ENCODE results near the gene TACC2. TPM values are rescaled to one million over a fixed set of nuclear protein-coding genes. Genes with fewer than 3 reads are reported as not detected.

The TACC2 gene
- total and polyA plus RNA-seq, 4 donors = 21.6 to 107 (median 64.9) TPM

GRCh38 chr10:122181041-122181732, 192.2 kb downstream of the TACC2 start:
- Histone ChIP-seq H3K36me3 (ENCODE audit: control insufficient read depth, insufficient read depth, low read length) (no peaks in the 10 kb centered on the region), H3K4me1 (ENCODE audit: control insufficient read depth, insufficient read depth, low read length) (peaks cover 27% of the 10 kb centered on the region), H3K4me3 (ENCODE audit: low read depth, low read length) (no peak overlapping the region), H3K27ac (ENCODE audit: low read depth, low read length) (no peak overlapping the region), H3K27me3 (ENCODE audit: control insufficient read depth, insufficient read depth, low read length) (no peaks in the 10 kb centered on the region), H3K9me3 (ENCODE audit: control insufficient read depth, insufficient read depth, low read length) (no peaks in the 10 kb centered on the region)
- WGBS (ENCODE audit: insufficient coverage) = 15% methylated on average over 2 of the region's 5 CpGs
- DNase-seq (ENCODE audit: low read depth in 4 of 6, low spot score in 6 of 6) = peak in 1 of 6 donors; percentile 53

GRCh38 chr10:122181876-122182275, 192.9 kb downstream of the TACC2 start:
- no peaks in the 10 kb centered on the region for H3K36me3 ChIP-seq (ENCODE audit: control insufficient read depth, insufficient read depth, low read length)
- WGBS (ENCODE audit: insufficient coverage) = 31% methylated on average over 3 of the region's 4 CpGs
- H3K4me1 ChIP-seq (ENCODE audit: control insufficient read depth, insufficient read depth, low read length) = peaks cover 31% of the 10 kb centered on the region
- peak overlapping the region; percentile 3 for H3K27ac ChIP-seq (ENCODE audit: low read depth, low read length)
- peak in 1 of 6 donors; percentile 45 for DNase-seq (ENCODE audit: low read depth in 4 of 6, low spot score in 6 of 6)
- H3K9me3 ChIP-seq (ENCODE audit: control insufficient read depth, insufficient read depth, low read length) = no peaks in the 10 kb centered on the region
- H3K27me3 ChIP-seq (ENCODE audit: control insufficient read depth, insufficient read depth, low read length) = no peaks in the 10 kb centered on the region
- H3K4me3 ChIP-seq (ENCODE audit: low read depth, low read length) = no peak overlapping the region

GRCh38 chr10:122182308-122182707, 193.3 kb downstream of the TACC2 start:
- H3K27ac ChIP-seq (ENCODE audit: low read depth, low read length) = peak overlapping the region; percentile 48
- WGBS (ENCODE audit: insufficient coverage) = 32% methylated on average over 3 of the region's 6 CpGs

DNA sequence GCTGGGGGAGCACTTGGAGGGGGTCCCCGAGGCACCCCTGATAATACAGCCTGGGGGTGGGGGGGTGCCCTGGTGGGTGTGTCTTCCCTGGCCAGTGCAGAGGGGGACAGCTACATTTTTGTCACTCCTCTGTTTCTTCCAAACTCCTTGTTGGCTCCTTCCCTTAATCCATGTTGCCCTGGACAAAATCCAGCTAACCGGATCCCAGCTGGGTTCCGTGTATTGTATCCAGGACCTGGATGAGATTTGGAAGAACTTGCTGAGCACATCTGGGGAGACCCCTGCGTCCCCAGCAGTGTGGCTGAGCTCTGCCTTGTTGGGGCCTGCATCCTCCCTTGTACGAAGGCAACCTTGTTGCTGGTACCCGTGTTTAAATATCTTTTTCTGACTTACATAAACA, 195.3 kb downstream of the TACC2 start:
- no peaks in the 10 kb centered on the region for H3K27me3 ChIP-seq (ENCODE audit: control insufficient read depth, insufficient read depth, low read length)
- no peak overlapping the region for H3K4me3 ChIP-seq (ENCODE audit: low read depth, low read length)
- peak overlapping the region; percentile 25 for H3K27ac ChIP-seq (ENCODE audit: low read depth, low read length)
- peaks cover 40% of the 10 kb centered on the region for H3K4me1 ChIP-seq (ENCODE audit: control insufficient read depth, insufficient read depth, low read length)
- DNase-seq (ENCODE audit: low read depth in 4 of 6, low spot score in 6 of 6) = no peak
- 76% methylated on average over 4 of the region's 6 CpGs for WGBS (ENCODE audit: insufficient coverage)
- H3K9me3 ChIP-seq (ENCODE audit: control insufficient read depth, insufficient read depth, low read length) = no peaks in the 10 kb centered on the region
- H3K36me3 ChIP-seq (ENCODE audit: control insufficient read depth, insufficient read depth, low read length) = no peaks in the 10 kb centered on the region

More at GRCh38 chr10:122182308-122182707, 193.3 kb downstream of the TACC2 start:
- no peak overlapping the region for H3K4me3 ChIP-seq (ENCODE audit: low read depth, low read length)
- no peaks in the 10 kb centered on the region for H3K27me3 ChIP-seq (ENCODE audit: control insufficient read depth, insufficient read depth, low read length)
- H3K9me3 ChIP-seq (ENCODE audit: control insufficient read depth, insufficient read depth, low read length) = no peaks in the 10 kb centered on the region
- H3K4me1 ChIP-seq (ENCODE audit: control insufficient read depth, insufficient read depth, low read length) = peaks cover 35% of the 10 kb centered on the region
- DNase-seq (ENCODE audit: low read depth in 4 of 6, low spot score in 6 of 6) = peak in 2 of 6 donors; percentile 51 to 71
- no peaks in the 10 kb centered on the region for H3K36me3 ChIP-seq (ENCODE audit: control insufficient read depth, insufficient read depth, low read length)

DNA sequence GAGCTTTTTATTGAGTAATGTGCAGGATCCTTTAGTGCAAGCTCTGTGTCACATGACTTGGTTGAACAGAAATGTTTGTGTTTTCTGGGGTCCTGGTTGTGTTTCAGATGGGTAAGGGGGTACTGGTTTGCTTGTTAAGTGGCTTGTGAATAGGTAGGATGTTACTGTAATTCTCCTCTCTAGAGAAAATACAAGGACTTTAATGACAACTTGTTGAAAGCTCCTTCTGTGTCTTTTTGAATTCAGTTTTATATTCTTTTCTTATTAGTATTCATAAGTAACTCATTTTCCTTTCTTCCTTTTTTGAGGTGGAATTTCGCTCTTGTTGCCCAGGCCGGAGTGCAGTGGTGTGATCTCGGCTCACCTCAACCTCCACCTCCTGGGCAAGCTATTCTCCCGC, 196.7 kb downstream of the TACC2 start:
- DNase-seq (ENCODE audit: low read depth in 4 of 6, low spot score in 6 of 6) = no peak
- H3K4me3 ChIP-seq (ENCODE audit: low read depth, low read length) = no peak overlapping the region
- no peaks in the 10 kb centered on the region for H3K36me3 ChIP-seq (ENCODE audit: control insufficient read depth, insufficient read depth, low read length)
- H3K27me3 ChIP-seq (ENCODE audit: control insufficient read depth, insufficient read depth, low read length) = no peaks in the 10 kb centered on the region
- no CpG with 5 or more reads among the region's 4 CpGs for WGBS (ENCODE audit: insufficient coverage)
- no peak overlapping the region for H3K27ac ChIP-seq (ENCODE audit: low read depth, low read length)
- no peaks in the 10 kb centered on the region for H3K9me3 ChIP-seq (ENCODE audit: control insufficient read depth, insufficient read depth, low read length)
- H3K4me1 ChIP-seq (ENCODE audit: control insufficient read depth, insufficient read depth, low read length) = peaks cover 39% of the 10 kb centered on the region

DNA sequence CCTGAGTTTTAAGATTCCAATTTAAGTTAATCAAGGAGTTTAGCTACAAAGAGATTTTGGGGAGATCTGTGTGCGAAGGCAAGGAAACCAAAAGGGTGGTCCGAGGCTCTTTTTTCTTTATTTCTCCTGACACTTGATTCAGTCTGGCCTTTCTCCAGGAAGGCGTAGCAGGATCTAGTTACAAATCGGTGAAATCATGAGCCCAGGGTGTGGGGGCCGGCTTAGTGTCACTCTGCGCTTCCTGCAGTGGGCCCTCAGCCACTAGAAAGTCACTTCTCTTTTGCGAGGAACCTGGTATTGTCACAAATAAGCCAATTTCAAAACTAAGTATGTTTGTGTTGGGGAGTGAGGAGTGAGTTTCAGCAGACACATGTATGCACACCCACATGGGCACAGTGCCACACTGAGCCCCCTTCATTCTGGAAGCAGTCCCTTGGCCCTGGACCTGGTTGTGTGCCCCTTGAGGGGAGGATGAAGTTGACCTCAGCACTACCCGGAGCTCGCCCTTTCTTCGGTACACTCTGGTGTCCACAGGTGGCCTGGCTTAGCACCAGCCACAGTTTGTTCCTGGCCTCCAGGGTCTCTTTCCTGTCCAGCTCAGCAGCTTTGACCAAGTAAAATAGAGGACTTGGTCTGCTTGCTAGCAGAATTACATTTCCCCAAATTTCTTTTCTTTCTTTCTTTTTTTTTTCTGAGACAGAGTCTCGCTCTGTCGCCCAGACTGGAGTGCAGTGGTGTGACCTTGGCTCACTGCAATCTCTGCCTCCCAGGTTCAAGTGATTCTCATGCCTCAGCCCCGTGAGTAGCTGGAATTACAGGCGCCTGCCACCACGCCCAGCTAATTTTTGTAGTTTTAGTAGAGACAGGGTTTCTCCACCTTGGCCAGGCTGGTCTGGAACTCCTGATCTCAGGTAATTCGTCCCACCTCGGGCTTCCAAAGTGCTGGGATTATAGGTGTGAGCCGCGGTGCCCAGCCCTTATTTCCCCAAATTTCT, 198.2 kb downstream of the TACC2 start:
- WGBS (ENCODE audit: insufficient coverage) = 70% methylated on average over 12 of the region's 19 CpGs
- H3K27ac ChIP-seq (ENCODE audit: low read depth, low read length) = peak overlapping the region; percentile 50
- no peaks in the 10 kb centered on the region for H3K27me3 ChIP-seq (ENCODE audit: control insufficient read depth, insufficient read depth, low read length)
- no peaks in the 10 kb centered on the region for H3K9me3 ChIP-seq (ENCODE audit: control insufficient read depth, insufficient read depth, low read length)
- H3K36me3 ChIP-seq (ENCODE audit: control insufficient read depth, insufficient read depth, low read length) = no peaks in the 10 kb centered on the region
- peaks cover 46% of the 10 kb centered on the region for H3K4me1 ChIP-seq (ENCODE audit: control insufficient read depth, insufficient read depth, low read length)
- DNase-seq (ENCODE audit: low read depth in 4 of 6, low spot score in 6 of 6) = peak in 2 of 6 donors; percentile 34 to 61
- no peak overlapping the region for H3K4me3 ChIP-seq (ENCODE audit: low read depth, low read length)

- 51% methylated on average over 4 of the region's 11 CpGs for WGBS (ENCODE audit: insufficient coverage)
- Histone ChIP-seq H3K9me3 (ENCODE audit: control insufficient read depth, insufficient read depth, low read length) (no peaks in the 10 kb centered on the region), H3K27ac (ENCODE audit: low read depth, low read length) (no peak overlapping the region), H3K36me3 (ENCODE audit: control insufficient read depth, insufficient read depth, low read length) (no peaks in the 10 kb centered on the region), H3K27me3 (ENCODE audit: control insufficient read depth, insufficient read depth, low read length) (no peaks in the 10 kb centered on the region), H3K4me1 (ENCODE audit: control insufficient read depth, insufficient read depth, low read length) (peaks cover 50% of the 10 kb centered on the region), H3K4me3 (ENCODE audit: low read depth, low read length) (no peak overlapping the region)
- DNase-seq (ENCODE audit: low read depth in 4 of 6, low spot score in 6 of 6) = peak in 2 of 6 donors; percentile 38 to 40
Measured at GRCh38 chr10:122188706-122189105, 199.7 kb downstream of the TACC2 start.

GRCh38 chr10:122189185-122189584, 200.2 kb downstream of the TACC2 start:
- Histone ChIP-seq H3K36me3 (ENCODE audit: control insufficient read depth, insufficient read depth, low read length) (no peaks in the 10 kb centered on the region), H3K9me3 (ENCODE audit: control insufficient read depth, insufficient read depth, low read length) (no peaks in the 10 kb centered on the region), H3K27me3 (ENCODE audit: control insufficient read depth, insufficient read depth, low read length) (no peaks in the 10 kb centered on the region), H3K27ac (ENCODE audit: low read depth, low read length) (no peak overlapping the region), H3K4me1 (ENCODE audit: control insufficient read depth, insufficient read depth, low read length) (peaks cover 50% of the 10 kb centered on the region), H3K4me3 (ENCODE audit: low read depth, low read length) (no peak overlapping the region)
- WGBS (ENCODE audit: insufficient coverage) = 16% methylated on average over 2 of the region's 5 CpGs
- DNase-seq (ENCODE audit: low read depth in 4 of 6, low spot score in 6 of 6) = peak in 2 of 6 donors; percentile 10 to 37

GRCh38 chr10:122190176-122190943, 201.4 kb downstream of the TACC2 start:
- peak in 1 of 6 donors; percentile 62 for DNase-seq (ENCODE audit: low read depth in 4 of 6, low spot score in 6 of 6)
- Histone ChIP-seq H3K9me3 (ENCODE audit: control insufficient read depth, insufficient read depth, low read length) (no peaks in the 10 kb centered on the region), H3K36me3 (ENCODE audit: control insufficient read depth, insufficient read depth, low read length) (peaks cover 7% of the 10 kb centered on the region), H3K4me1 (ENCODE audit: control insufficient read depth, insufficient read depth, low read length) (peaks cover 58% of the 10 kb centered on the region), H3K27me3 (ENCODE audit: control insufficient read depth, insufficient read depth, low read length) (no peaks in the 10 kb centered on the region), H3K4me3 (ENCODE audit: low read depth, low read length) (no peak overlapping the region), H3K27ac (ENCODE audit: low read depth, low read length) (no peak overlapping the region)
- 46% methylated on average over 15 of the region's 19 CpGs for WGBS (ENCODE audit: insufficient coverage)
